ENCODE results near the gene ROR2.

ROR2 gene

DNA sequence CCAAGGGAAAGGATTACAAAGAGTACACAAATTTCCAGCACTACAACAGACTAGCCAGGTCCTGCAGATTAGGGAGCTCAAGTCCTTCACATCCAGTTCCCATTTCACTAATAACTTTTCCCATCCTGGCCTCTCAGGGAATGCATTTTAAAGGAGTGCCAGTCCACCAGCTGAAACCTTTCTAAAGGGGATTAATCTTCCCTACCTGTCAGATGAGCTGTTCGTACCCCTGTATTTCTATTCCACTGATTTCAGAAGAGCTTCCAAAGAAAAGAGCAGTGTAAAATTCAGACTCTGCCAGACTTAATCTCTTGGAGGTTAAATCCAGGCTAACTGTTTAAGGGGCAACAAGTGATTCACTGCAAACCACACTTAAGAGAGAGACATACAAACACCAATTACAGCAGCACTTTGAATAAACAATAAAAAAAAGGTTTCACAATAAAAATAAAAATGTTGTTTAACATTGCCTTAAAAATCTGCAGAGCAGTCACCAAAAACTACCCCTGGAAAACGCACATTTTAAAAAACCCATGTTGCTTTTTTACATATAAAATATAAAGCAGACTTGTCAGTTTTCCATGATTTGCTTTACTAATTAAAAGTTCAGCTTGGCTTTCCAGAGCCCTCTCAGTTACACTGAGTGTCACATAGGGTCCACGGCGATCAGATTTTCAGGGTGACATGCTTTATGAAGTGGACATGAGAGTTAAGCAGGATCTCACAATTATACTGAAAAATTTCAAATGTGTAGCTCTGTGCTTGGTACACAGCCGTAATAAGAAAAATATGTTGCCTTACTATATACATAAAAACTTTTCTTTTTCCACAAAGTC, 3.2 kb downstream of the ROR2 start:
- TF ChIP-seq, protein P1, sequence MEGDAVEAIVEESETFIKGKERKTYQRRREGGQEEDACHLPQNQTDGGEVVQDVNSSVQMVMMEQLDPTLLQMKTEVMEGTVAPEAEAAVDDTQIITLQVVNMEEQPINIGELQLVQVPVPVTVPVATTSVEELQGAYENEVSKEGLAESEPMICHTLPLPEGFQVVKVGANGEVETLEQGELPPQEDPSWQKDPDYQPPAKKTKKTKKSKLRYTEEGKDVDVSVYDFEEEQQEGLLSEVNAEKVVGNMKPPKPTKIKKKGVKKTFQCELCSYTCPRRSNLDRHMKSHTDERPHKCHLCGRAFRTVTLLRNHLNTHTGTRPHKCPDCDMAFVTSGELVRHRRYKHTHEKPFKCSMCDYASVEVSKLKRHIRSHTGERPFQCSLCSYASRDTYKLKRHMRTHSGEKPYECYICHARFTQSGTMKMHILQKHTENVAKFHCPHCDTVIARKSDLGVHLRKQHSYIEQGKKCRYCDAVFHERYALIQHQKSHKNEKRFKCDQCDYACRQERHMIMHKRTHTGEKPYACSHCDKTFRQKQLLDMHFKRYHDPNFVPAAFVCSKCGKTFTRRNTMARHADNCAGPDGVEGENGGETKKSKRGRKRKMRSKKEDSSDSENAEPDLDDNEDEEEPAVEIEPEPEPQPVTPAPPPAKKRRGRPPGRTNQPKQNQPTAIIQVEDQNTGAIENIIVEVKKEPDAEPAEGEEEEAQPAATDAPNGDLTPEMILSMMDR (IDR thresholded peaks at IDR 0.05; ENCODE audit: extremely low read depth, missing control alignments): no peak

DNA sequence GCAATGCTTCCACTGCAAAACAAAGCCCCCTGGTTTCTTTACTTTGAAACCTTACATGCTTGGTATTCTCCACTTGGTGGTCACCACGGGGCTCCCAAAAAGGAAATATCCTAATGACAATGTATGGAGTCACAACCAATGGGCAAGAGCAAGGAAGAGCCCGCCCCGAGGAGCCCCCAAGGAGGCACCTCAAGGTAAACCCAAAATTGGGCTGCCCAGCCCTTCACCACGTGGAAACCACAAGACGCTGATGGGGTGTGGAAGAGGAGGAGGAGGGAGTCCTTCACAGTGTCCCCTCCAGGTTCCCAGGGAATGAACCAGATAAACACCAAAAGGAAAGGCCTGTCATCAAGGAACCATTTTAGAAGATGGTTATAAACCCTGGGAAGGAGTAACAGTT, 3.8 kb downstream of the ROR2 start:
- TF ChIP-seq, protein P1 (IDR thresholded peaks at IDR 0.05; ENCODE audit: extremely low read depth, missing control alignments): no peak
- DNase-seq (ENCODE audit: low spot score): no peak

More for the DNA sequence above, 3.2 kb downstream of the ROR2 start:
- DNase-seq (ENCODE audit: low spot score): no peak

DNA sequence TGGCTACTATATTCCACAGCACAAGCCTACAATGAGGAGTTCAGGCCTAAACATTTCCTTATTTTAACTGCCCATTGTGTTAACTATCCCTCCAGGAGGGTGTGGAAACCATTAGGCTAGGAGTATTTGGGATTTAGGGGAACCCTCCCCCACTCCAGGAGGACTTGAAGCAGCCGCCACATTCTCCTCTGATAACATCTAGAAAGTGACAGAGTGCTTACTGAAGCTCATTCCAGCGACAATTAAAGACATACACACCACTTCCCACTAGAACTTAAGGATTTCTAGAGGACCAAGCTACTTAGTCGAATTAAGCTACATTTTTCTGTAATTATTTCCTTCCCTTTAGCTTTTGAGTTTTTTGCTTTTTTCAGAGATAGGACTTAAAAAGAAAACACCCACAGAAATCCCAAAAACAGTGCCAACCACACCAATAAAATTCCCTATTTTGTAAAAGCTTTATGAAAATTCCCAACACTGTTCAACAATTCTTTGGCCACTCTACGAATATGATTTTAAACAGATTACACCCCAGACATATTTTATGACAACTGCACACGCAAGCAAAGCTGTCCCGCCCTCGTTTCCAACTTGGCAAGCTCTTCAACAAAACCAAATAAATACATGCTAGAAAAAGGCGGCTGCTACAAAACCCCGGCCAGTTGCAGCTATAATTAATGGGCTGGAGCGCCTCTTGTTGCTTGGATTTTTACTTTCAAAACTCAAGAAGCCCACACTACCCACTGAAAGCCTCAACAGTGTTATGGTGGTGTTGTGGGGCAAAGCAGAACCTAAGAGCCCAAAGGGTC, 4.5 kb downstream of the ROR2 start:
- TF ChIP-seq, protein P1 (IDR thresholded peaks at IDR 0.05; ENCODE audit: extremely low read depth, missing control alignments): no peak

DNA sequence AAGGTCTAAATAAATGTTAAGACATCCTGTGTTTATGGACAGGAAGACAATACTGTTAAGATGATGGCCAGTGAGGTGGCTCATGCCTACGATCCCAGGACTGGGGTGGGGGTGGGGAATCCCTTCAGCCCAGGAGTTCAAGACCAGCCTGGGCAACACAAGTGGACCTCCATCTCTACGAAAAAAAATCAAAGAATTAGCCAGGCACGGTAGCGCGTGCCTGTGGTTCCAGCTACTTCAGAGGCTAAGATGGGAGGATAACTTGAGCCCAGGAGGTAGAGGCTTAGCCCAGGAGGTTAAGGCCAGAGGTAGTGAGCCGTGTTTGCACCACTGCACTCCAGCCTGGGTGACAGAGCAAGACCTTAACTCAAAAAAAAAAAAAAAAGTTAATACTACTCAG, 5.3 kb downstream of the ROR2 start:
- TF ChIP-seq, protein P1 (IDR thresholded peaks at IDR 0.05; ENCODE audit: extremely low read depth, missing control alignments): no peak
- DNase-seq (ENCODE audit: low spot score): no peak

More for the DNA sequence above, 4.5 kb downstream of the ROR2 start:
- DNase-seq (ENCODE audit: low spot score): no peak

DNA sequence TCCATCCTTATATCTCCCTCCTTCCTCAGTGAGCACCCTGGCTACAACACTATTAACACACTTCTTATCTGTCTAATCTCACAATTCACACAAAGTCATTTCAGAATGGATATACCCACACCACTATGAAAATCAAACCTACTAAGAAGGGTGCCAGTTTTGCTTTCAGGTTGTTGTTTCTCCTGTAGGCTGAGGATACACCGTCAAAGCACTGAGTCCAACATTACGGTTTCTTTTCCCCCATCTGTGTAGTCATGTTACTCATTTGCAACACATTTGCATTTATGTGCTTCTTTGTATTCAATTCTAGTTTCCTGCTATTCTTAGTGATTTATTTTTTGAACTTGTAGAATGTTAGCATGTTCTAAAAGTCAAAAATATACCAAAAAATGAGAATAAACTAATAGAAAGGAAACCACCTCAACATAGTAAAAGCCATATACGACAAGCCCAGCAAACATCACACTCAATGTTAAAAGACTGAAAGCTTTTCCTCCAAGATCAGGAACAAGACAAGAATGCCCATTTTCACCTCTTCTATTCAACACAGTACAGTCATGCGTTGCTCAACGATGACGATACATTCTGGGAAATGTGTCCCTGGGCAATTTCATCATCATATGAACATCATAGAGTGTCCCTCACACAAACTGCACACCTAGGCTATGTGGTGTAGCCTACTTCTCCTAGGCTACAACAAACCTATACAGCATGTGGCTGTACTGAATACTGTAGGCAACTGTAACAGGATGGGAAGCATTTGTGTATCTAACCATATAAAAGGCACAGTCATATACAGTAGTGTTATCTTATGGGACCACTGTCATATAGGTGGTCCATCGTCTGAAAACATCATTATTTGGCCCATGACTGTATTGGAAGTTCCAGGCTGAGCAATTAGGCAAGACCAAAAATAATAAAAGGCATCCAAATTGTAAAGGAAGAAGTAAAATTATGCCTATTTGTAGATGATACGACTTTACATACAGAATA, 6.3 kb downstream of the ROR2 start:
- no peak for DNase-seq (ENCODE audit: low spot score)
- TF ChIP-seq, protein P1 (IDR thresholded peaks at IDR 0.05; ENCODE audit: extremely low read depth, missing control alignments): no peak

DNA sequence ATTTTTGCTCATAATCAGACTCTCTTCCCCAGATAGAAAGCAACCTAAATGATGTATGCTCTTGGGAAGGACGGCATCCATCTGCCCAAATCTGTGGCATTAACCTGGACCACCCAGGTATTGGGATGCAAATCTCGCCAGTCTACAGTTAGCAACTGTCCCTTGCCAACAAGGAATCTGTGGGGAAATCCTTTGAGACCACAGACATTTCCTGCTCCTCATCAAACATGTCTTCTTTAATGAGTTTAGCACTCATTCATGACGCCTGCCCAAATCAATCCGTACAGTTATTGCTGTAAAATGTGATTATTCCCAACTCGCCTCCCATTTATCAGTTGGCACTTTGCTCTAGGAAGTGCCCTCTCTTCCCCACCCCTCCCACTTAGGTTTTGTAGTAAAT, 7.8 kb downstream of the ROR2 start:
- TF ChIP-seq, protein P1 (IDR thresholded peaks at IDR 0.05; ENCODE audit: extremely low read depth, missing control alignments): no peak
- DNase-seq (ENCODE audit: low spot score): no peak
